LoVo (cell line): ENCODE measurements around the gene RFX1.

Source experiments
- DNase-seq: peaks from one replicate; pipeline ENCODE4 v3.0.0-alpha.2; 2016; ENCODE audit warnings: low spot score

RFX1 gene

DNA sequence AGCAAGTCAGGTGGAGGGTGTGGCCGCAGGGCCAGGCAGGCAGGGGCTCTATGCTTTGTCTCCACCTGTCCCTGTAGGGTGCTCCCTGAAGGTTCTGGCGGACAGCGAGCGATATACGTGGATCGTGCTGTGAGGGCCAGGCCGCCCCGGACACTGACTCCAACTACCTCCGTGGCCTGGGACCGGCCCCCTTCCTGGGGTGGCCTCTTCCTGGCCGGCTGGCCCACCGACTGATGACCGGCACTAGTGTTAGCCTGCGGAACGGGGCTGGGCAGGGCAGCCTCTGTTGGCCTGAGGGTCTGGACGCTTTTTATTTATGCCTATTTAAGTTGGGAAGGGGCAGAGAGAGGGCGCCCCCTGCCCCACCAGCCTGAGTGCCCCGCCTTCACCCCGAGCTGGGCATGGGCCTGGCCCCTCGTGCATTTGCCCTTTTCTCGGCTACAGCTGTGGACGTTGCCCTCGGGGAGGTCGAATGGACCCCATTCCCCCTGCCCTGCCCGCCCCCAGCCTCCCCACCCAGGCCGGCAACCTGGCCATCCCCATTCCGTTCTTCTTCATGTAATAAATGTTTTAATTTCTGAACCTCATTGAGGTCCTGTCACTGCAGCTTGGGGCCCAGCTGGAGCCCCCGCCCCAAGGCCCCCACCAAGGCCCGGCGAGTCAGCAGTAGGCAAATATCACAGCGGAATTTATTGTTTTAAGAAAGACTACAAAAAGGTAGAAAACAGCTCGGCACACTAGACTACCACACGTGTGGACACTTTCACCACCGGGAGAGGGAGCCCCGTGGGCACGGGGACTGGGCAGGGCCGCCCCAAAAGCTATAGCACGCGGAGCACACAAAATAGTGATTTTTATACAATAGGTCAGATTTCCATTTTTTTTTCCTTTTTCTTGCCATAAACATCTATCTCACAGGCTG, 45.0 kb downstream of the RFX1 start:
- no peak for DNase-seq

- no peak for DNase-seq
These were observed 45.9 kb downstream of the RFX1 start for GRCh38 chr19:13959962-13960862.

DNA sequence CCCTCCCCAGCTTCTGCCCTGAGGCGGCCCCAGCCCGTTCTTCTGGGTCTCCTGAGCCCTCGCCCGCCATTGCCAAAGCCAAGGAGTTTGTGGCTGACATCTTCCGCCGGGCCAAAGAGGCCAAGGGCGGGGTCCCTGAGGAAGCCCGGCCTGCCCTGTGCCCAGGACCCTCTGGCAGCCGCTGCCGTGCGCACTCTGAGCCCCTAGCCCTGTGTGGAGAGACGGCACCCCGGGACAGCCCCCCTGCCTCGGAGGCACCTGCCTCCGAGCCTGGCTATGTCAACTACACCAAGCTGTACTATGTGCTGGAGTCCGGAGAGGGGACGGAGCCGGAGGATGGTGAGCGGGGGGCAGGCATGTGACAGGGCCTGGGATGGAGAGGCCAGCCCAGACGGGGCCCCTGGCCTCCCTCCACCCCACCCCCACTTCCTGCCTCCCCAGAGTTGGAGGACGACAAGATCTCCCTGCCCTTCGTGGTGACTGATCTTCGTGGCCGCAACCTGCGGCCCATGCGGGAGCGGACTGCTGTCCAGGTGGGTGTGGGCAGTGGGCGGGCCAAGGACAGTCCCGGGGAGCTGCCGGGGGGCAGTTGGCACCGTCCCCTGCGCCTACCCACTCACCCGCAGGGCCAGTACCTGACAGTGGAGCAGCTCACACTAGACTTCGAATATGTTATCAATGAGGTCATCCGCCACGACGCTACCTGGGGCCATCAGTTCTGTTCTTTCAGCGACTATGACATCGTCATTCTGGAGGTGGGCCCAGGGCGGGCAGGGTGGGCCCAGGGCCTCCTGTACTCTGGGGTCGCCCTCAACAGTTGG, 46.8 kb downstream of the RFX1 start:
- DNase-seq: no peak

GRCh38 chr19:13958043-13958442, 48.1 kb downstream of the RFX1 start:
- DNase-seq: no peak

DNA sequence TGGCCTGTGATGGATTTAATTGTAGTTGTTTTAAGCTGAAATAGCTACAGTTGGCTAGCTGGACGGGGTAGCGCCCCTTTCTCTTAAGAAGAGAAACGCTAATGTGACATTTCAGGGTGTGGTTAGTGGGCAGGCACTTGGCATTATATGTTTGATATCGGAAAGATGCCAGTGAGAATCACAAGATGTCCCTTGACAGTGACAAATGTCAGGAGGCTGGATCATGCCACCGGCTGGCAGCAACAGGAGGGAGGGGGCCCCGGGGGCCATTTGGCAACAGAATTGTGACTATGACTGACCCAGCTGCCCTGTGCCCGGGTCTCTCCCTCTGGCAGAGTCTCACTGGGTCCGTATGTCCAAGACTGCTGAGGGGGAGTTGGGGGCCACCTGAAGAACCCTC, 49.1 kb downstream of the RFX1 start:
- no peak for DNase-seq

GRCh38 chr19:13956365-13956744, 49.8 kb downstream of the RFX1 start:
- DNase-seq: no peak

- no peak for DNase-seq
These were observed 50.3 kb downstream of the RFX1 start for GRCh38 chr19:13955662-13956364.

DNA sequence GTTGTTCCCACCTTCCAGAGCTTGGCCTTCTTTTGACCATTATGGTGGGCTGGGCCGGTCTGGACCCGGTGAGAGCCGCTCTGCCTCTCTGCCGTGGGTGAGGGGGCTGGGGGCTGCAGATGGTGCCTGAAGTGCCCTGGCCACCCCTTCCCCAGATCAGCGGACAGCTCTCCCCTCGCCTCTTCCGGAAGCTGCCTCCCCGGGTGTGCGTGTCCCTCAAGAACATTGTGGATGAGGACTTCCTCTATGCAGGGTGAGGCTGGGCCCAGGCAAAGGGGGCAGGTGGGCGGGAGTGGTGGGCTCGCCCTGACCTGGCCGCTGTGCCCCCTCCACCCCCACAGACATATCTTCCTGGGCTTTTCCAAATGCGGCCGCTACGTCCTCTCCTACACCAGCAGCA, 51.9 kb downstream of the RFX1 start:
- no peak for DNase-seq

GRCh38 chr19:13952931-13953531, 53.1 kb downstream of the RFX1 start:
- DNase-seq: peak; percentile 28

GRCh38 chr19:13952154-13952930, 53.8 kb downstream of the RFX1 start, which contains the start of gene DCAF15:
Gene DCAF15, plus strand, starts transcription at chr19:13952509. Its CDS starts 4 bp downstream, at chr19:13952513.
- DNase-seq: peak; percentile 98

- no peak for DNase-seq
These were observed 54.3 kb downstream of the RFX1 start for GRCh38 chr19:13951799-13952153.

GRCh38 chr19:13951043-13951442, 55.1 kb downstream of the RFX1 start:
- DNase-seq: no peak

DNA sequence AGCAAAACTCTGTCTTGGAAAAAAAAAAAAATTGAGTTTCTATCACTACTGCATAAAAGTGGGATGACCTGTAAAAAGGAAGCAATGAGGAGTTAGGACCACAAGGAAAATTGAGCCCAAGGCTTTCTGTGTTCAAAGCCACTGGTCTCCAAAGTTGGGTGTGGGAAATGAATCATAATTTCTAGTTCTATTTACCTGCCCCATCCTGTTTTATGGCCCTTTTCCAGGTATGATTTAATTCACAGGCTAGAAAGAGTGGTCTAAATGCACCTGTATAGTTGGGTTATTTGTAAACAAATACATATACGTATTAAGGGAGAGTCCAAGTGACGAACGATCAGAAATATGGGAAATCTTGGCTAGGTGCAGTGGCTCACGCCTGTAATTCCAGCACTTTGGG, 59.7 kb downstream of the RFX1 start:
- no peak for DNase-seq

- no peak for DNase-seq
These were observed 64.0 kb downstream of the RFX1 start for GRCh38 chr19:13942023-13942684.

GRCh38 chr19:13938301-13939064, 67.6 kb downstream of the RFX1 start, which contains the start of gene PODNL1:
Gene PODNL1, minus strand, starts transcription at chr19:13938417. Its CDS starts 236 bp downstream, at chr19:13938181.
- no peak for DNase-seq

GRCh38 chr19:13937479-13938300, 68.4 kb downstream of the RFX1 start:
- no peak for DNase-seq

DNA sequence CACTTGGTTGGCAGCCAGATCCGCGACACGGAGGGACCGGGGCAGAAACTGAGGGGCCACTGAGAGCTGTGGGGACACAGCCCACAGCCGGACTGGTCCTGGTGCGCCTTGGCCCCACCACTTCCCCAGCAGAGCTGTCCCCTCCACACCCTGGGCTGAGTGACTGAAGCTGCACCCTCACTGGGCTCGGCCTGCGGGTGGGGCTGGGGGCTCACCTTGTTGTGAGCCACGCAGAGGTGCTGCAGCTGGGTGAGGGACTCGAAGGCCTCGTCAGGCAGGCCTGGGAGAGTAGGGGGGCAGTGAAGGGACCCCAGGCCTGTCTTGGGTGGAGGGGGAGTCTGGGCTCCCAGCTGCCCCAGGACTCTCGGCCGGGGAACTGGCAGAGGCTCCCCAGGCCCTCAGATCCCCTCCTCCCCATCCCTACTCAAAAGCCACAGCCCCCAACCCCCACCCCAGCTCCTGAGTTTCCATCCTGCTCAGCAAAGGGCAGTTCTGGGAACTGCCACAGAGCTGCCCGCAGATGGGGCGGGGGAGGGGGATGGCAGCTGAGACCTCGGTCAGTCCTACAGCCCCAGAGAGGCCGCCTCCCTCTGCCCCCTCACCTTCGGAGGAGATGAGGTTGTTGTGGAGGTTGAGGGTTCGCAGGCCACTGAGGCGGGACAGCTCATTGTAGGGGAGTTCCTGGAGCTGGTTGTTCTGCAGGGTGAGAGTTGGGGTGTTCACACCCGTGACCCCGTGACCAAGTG, 70.2 kb downstream of the RFX1 start:
- DNase-seq: no peak
